GM23248 (cell line): ENCODE results near the gene BACE2.

Experiments used
- EZH2 ChIP-seq: fragments of 200-600 bp; sonication (generic); IDR thresholded peaks from 2 replicates; pipeline ENCODE4 v1.6.1; 2018; ENCODE audit warnings: antibody characterized with exemption, mild to moderate bottlenecking; ENCODE audit not compliant: insufficient read depth, poor library complexity, severe bottlenecking
- EZH2phosphoT487 ChIP-seq: fragments of 200-600 bp; sonication (generic); IDR thresholded peaks from 2 replicates; pipeline ENCODE4 v1.6.1; 2018; ENCODE audit warnings: antibody characterized with exemption, moderate library complexity, mild to moderate bottlenecking, low read depth; ENCODE audit not compliant: insufficient read depth

GRCh38 chr21:41162096-41162495 lies 5.9 kb upstream of the BACE2 start:
- TF ChIP-seq EZH2 (no peak), EZH2phosphoT487 (no peak)
